HepG2 (cell line): ENCODE measurements around the gene GPN2. TPM values are rescaled to one million over a fixed set of nuclear protein-coding genes. Genes with fewer than 3 reads are reported as not detected.

Experiments
- BRD4 ChIP-seq: sonication (generic); formaldehyde crosslinking; IDR thresholded peaks from 2 replicates; pipeline ENCODE4 v1.4.0; 2020; ENCODE audit warnings: missing genetic modification reagents
- ELF3 ChIP-seq: IDR thresholded peaks from 2 replicates; pipeline ENCODE4 v1.6.1; 2016; ENCODE audit warnings: missing genetic modification reagents, missing compliant biosample characterization
- FOXP1 ChIP-seq, 2 experiments: fragments of 450-650 bp in 1 of 2; IDR thresholded peaks; 2 replicates each; pipeline ENCODE4 v1.6.1; 2017 to 2018; ENCODE audit warnings: antibody characterized with exemption in 1 of 2
- GATAD2A ChIP-seq: IDR thresholded peaks from 2 replicates; pipeline ENCODE4 v1.6.1; 2016
- HOXA3 ChIP-seq: sonication (generic); formaldehyde crosslinking; IDR thresholded peaks from 2 replicates; pipeline ENCODE4 v1.5.0; 2020; ENCODE audit warnings: missing genetic modification reagents
- ISX ChIP-seq: sonication (generic); formaldehyde crosslinking; conservative IDR thresholded peaks from 2 replicates; pipeline ENCODE4 v1.5.0; 2020; ENCODE audit warnings: missing genetic modification reagents
- NFIC ChIP-seq: IDR thresholded peaks from 2 replicates; pipeline ENCODE4 v1.6.1; 2012; ENCODE audit warnings: mild to moderate bottlenecking, low read length, inconsistent platforms
- NR1H2 ChIP-seq: sonication (generic); formaldehyde crosslinking; IDR thresholded peaks from 2 replicates; pipeline ENCODE4 v1.8.1; 2022; ENCODE audit warnings: low read depth, missing genetic modification reagents, borderline replicate concordance
- POLR2G ChIP-seq: fragments of 200-400 bp; formaldehyde crosslinking; IDR thresholded peaks from 2 replicates; pipeline ENCODE4 v1.6.1; 2018; ENCODE audit warnings: mild to moderate bottlenecking, low read depth, low read length, moderate library complexity
- PREB ChIP-seq: sonication (generic); formaldehyde crosslinking; IDR thresholded peaks from 2 replicates; pipeline ENCODE4 v1.4.0; 2020; ENCODE audit warnings: missing genetic modification reagents
- TP53 ChIP-seq: sonication (generic); formaldehyde crosslinking; conservative IDR thresholded peaks from 2 replicates; pipeline ENCODE4 v1.4.0; 2020; ENCODE audit warnings: missing genetic modification reagents
- ZMAT5 ChIP-seq: sonication (generic); formaldehyde crosslinking; IDR thresholded peaks from 2 replicates; pipeline ENCODE4 v1.5.0; 2020; ENCODE audit warnings: mild to moderate bottlenecking, low read depth, missing genetic modification reagents, borderline replicate concordance
- ZNF142 ChIP-seq: sonication (generic); formaldehyde crosslinking; IDR thresholded peaks from 2 replicates; pipeline ENCODE4 v1.4.0; 2020; ENCODE audit warnings: missing genetic modification reagents
- ZNF263 ChIP-seq: sonication (generic); formaldehyde crosslinking; IDR thresholded peaks from 2 replicates; pipeline ENCODE4 v1.4.0; 2020; ENCODE audit warnings: missing genetic modification reagents
- ZNF326 ChIP-seq: sonication (generic); formaldehyde crosslinking; IDR thresholded peaks from 2 replicates; pipeline ENCODE4 v1.4.0; 2020; ENCODE audit warnings: missing genetic modification reagents, borderline replicate concordance
- ZNF337 ChIP-seq: sonication (generic); formaldehyde crosslinking; IDR thresholded peaks from 2 replicates; pipeline ENCODE4 v1.5.1; 2020; ENCODE audit warnings: missing genetic modification reagents, low read depth, mild to moderate bottlenecking, borderline replicate concordance
- ZNF44 ChIP-seq: sonication (generic); formaldehyde crosslinking; IDR thresholded peaks from 2 replicates; pipeline ENCODE4 v1.5.1; 2020; ENCODE audit warnings: mild to moderate bottlenecking, missing genetic modification reagents
- ZNF574 ChIP-seq: sonication (generic); formaldehyde crosslinking; IDR thresholded peaks from 2 replicates; pipeline ENCODE4 v1.4.0; 2020; ENCODE audit warnings: missing genetic modification reagents
- ZNF589 ChIP-seq: sonication (generic); formaldehyde crosslinking; conservative IDR thresholded peaks from 2 replicates; pipeline ENCODE4 v1.8.0; 2022; ENCODE audit warnings: mild to moderate bottlenecking, moderate library complexity, missing genetic modification reagents
- ZNF891 ChIP-seq: sonication (generic); formaldehyde crosslinking; IDR thresholded peaks from 2 replicates; pipeline ENCODE4 v1.5.0; 2020; ENCODE audit warnings: mild to moderate bottlenecking, missing genetic modification reagents
- polyA plus RNA-seq, 8 experiments: library from polyadenylated mRNA; depleted of rRNA in 3 of 8; stranded (reverse) in 7 of 8; unstranded in 1 of 8; fragments of >200 nt; fragmentation: Illumina TruSeq in 4 of 8; extraction: Trizol in 4 of 8; gene quantifications; 2 replicates each; pipeline versions ENCODE4 v1.2.1 to v1.2.3, GENCODE V29; 2011 to 2016; ENCODE audit warnings: low read depth in 4 of 8, missing spikeins in 1 of 8, mixed read lengths in 1 of 8; ENCODE audit not compliant: insufficient read depth in 1 of 8
- total RNA-seq, 5 experiments: library from RNA; depleted of rRNA; stranded (reverse); fragments of >200 nt; fragmentation: Illumina TruSeq; extraction: Trizol; gene quantifications; 2 replicates each; pipeline ENCODE4 v1.2.3, GENCODE V29; 2016; ENCODE audit warnings: low read depth in 1 of 5

GPN2 gene
- total and polyA plus RNA-seq, 2 of the 13 experiments (the other 11 are each of a cell fraction or from before 2014, with no cell fraction given) = 19.3 to 38.9 TPM

GRCh38 chr1:26900001-26900814, 10.1 kb upstream of the GPN2 start, which contains the start of gene GPATCH3 (continued):
- peak; percentile 45 for TF ChIP-seq BRD4
- no peak for TF ChIP-seq ZMAT5 (CRISPR knock-in tag)
- TF ChIP-seq FOXP1 (IDR thresholded peaks at IDR 0.05) = no peak
- no peak for TF ChIP-seq FOXP1 (CRISPR knock-in tag; IDR thresholded peaks at IDR 0.05)
- no peak for TF ChIP-seq ZNF337 (CRISPR knock-in tag)
- no peak for TF ChIP-seq TP53
- TF ChIP-seq ZNF574 (CRISPR knock-in tag) = peak; percentile 88
- peak; percentile 64 for TF ChIP-seq GATAD2A
- no peak for TF ChIP-seq ZNF326 (CRISPR knock-in tag)
- TF ChIP-seq HOXA3 (CRISPR knock-in tag) = peak; percentile 86; the same call in 1 of the 2 replicates
- no peak for TF ChIP-seq ZNF589 (CRISPR knock-in tag)
- TF ChIP-seq ISX (CRISPR knock-in tag) = no peak
- TF ChIP-seq POLR2G = peak; percentile 96
- peak; percentile 42; the same call in 1 of the 2 replicates for TF ChIP-seq ZNF44 (CRISPR knock-in tag)
- TF ChIP-seq NFIC = no peak; the same call in 1 of the 2 replicates
- no peak for TF ChIP-seq PREB (CRISPR knock-in tag)
- TF ChIP-seq NR1H2 (CRISPR knock-in tag) = no peak
- TF ChIP-seq ZNF891 (CRISPR knock-in tag) = peak; percentile 76; the same call in 1 of the 2 replicates
- TF ChIP-seq ZNF142 (CRISPR knock-in tag) = no peak
- no peak for TF ChIP-seq ZNF263 (CRISPR knock-in tag)
- peak; percentile 53; the same call in 1 of the 2 replicates for TF ChIP-seq ELF3
